Umbilical cord (tissue), 2 donors: ENCODE data around the gene POU2F3. TPM values are rescaled to one million over a fixed set of nuclear protein-coding genes. Genes with fewer than 3 reads are reported as not detected.

Experiments used
- DNase-seq: peaks from one replicate; pipeline ENCODE4 v3.0.0-alpha.2; 2015; ENCODE audit warnings: low spot score
- total RNA-seq: library from RNA; depleted of rRNA; stranded (reverse); fragments of >200 nt; gene quantifications from one replicate; pipeline ENCODE4 v1.2.3, GENCODE V29; 2014; ENCODE audit warnings: low replicate concordance; ENCODE audit not compliant: insufficient read depth

The POU2F3 gene
- total RNA-seq, 1 donor from 2014 or later: 3.1 TPM

DNA sequence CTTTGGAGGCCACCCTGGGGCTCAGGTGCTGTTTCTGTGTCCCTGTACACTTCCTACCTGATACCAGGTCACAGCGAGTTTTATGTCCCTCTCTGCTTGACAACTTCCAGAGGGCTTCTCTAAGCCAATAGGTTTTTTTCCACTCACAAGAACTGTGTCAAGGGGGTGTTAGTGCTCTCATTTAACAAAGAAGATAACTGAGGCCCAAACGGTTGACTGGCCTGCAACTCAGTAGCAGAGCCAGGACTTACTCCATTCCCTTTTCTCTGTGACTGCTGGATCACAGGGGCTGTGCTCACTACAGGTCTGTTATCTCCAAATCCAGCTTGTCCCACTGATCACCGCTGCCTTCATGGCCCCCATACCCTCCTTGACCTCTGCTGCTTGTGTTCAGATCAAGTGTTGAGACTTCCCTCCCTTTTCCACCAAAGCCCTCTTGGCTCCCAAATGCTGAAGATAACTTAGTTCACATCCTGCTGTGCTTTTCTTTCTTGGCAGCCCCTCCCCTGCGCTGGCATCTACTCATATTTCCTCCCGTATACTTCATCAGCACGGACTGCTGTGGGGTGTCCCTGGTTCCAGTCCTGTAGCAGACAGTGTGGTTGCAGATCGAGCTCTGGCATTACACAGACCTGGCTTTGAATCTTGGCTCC, 41.3 kb downstream of the POU2F3 start:
- DNase-seq: no peak

DNA sequence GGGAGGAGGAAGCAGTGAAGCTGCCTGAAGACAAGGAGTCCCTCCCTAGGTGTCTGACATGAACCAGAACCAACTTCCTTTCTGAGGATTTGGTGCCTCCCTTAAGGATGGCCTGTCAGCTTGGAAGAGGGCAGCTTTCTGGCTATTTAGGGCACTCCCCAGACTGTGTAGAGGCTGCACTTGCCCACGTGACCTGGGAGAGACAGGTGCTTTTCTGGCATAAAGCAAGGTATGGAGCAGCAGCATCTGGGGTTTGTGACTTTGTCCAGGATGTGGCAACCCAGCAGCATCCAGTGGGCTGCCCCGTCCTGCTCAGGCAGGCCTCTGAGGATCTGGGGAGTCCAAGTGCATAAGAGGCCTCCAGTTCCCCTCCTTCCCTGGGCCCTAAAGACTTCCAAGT, 43.2 kb downstream of the POU2F3 start:
- no peak for DNase-seq

DNA sequence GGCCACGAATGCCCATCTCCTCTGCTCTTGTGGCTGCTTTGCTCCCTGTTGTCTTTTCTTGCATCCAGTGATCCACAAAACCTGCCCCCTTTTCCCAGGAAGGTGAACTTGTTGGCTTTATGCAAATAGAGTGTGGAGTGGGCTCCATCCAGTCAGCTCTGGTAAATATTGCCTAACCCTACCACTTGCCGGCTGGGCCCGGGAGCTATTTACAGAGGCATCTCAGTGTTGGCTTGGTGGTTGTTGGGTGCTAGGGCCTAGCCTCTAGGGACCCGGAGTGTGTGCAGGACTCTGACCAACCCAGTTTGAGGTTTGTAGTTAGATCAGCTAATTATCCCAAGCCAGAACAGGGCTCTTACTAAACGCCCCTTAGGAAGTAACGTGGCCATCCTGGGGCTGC, 44.3 kb downstream of the POU2F3 start:
- no peak for DNase-seq

DNA sequence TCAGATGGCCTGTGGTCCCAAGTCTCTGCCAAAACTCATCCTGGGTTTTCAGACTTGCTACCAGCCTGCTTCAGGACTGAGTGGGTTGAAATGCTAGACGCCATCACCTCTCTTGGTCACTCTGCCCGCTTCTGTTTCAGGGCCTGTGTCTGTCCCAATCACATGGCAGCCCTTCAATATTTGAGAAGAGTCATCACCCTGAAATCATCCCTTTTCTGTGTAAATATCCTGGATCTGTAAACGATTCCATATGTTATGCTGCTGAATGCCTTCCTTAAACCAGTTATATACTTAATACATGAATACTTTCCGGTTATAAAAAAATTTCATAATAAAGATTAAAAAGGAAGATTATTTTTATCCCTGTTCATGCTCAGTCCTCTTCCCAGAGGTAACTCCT, 45.3 kb downstream of the POU2F3 start:
- DNase-seq: no peak

DNA sequence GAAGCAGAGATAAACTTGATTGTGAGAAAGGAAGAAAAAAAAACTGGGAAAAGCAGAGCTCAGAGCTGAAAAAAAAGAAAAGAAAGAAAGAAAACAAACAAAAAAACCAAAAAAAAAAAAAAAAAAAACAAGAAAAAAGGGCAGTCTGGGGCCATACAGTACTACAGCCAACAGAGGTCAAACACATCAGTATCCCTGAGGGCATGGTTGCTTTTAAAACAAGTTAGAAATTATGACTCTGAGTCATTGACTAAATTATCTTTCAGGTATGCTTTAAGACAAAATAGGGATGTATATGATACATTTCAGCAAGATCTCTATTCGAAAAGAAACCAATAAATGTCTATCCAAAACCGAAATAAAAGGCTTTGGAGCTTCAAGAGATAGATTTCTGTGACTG, 48.1 kb downstream of the POU2F3 start:
- DNase-seq: no peak

DNA sequence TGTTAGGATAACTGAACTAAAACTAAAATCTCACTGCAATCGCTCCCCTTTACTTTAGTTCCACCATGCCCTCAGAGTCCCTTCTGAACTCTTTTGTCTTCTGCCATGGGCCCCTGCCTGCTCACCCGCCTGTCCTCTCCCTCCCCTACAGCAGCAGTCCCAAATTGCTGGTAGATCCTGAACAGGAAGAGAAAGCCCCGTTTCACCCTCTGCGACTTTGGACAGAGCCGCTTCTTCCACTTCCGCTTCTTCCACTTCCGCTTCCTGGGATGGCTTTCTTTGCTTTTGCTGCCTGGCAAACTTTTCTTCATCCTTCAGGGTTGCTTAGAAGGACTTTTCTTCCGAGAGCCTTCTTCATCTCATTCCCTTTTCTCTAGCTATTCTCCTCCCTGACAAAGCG, 49.5 kb downstream of the POU2F3 start:
- DNase-seq: no peak

DNA sequence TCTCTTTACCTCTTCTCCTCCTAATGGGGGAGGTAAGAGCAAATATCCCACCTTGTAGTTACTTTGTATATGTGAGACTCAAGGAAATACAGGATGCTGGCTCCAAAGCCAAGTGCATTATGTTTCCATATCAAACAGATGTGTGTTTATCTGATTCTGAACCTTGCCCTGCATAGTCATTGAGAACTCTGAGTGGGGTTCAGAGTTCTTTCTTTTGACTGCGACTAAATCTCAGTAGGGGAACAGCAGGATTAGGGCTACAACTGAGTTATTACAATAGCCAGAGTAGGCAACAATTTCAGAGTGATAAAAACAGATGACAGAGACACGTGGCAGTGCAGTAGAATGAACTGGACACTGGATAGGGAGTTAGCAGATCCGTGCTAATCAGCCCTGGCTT, 51.0 kb downstream of the POU2F3 start:
- no peak for DNase-seq

DNA sequence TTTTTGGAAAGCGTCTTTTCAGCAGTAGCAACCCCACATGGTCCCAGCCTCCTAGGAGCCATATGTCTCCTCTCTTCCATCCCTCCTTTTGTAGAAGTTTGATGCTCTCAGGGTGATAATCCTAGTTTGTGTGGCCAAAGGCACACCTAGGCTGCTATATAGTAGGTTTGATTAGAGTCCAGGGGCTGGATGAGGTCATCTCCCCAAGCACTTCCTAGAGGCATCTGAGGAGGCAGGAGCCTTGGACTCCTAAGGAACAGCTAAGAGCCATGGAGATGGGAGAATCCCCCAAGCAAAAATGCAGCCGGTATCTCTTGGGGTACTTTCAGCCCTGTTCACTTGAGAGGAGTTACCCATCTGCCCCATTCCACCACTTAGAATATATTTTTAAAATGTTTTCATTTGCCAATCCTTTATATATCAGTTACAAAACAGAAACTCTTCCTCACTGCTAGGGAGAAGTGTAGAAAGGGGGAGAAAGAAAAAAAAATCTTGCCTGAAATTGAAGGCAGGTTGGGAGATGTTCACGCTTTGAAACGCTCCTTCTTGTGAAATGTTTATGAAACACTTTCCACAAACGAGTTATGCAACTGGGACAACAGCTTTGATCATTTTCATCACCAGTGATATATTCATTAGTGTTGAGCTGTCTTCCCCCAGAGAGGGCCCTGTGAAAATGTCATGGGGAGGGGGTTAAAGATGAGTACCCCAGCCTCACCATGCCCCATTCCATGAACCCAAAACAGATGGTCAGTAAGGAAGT, 53.3 kb downstream of the POU2F3 start:
- DNase-seq: peak; percentile 14

DNA sequence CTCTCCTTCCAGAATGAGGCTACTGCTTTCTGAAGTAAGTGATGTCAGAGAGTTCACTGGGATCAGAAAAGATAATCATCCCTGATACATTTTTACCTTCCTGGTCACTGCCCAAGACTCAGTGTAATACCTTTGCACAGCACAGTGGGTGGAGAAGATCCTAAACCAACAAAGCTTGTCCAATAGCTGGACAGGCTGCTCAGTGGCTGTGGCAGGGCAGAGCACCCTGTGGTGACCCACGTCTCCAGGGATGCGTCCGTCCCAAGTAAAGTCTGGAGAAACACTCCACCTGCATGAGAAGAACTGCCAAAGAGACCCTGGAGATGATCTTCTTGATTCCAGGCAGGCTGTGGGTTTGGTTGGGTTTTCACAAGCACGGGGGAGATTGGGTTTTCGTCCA, 54.2 kb downstream of the POU2F3 start:
- DNase-seq: no peak

DNA sequence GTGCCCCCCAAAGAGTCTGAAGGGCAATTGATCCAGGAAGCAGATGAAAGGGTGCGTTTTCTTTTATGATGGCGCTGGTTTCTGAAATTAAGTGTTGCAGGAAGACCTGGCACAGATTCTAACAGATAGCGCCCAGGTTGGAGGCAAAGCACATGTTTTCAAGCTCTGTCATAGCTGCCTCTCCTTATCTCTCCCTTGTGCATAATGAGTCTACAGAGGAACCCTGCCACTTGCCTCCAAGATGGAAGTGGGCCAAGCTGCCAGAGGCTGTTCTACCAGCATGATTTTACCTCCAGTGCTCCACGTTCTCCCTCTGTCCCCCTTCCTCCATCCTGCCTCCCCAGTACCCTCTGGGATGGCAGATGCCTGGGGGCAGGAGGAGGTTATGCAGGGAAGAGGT, 55.2 kb downstream of the POU2F3 start:
- DNase-seq: no peak

DNA sequence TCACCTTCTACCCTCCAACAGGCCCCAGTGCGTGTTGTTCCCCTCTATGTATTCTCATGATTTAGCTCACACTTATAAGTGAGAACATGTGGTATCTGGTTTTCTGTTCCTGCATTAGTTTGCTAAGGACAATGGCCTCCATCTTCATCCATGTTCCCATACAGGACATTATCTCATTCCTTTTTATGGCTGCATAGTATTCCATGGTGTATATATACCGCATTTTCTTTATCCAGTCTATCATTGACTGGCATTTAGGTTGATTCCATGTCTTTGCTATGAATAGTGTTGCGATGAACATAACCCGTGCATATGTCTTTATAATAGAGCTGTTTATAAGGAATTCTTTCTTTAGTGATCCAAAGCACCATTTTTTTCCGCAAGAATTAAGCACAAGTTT, 56.6 kb downstream of the POU2F3 start:
- no peak for DNase-seq

DNA sequence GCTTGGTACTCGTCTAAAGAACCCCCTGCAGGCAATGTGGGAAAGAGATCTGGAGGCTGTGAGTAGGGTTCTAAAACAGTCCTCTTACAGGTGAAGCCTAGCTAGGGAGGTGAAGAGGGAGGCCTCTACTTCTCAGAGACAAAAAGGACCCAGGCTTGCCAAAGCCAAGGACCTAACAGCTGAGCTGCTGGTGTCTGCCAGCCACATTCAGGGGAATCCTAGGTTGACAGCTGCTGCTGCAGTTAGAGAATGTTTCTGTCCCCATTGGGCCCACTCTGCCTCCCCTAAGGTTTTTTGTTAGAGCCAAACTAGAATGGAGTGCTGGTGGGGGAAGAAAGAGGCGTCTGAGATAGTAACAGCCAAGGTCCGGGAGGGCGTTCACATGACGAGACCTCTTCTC, 58.5 kb downstream of the POU2F3 start:
- DNase-seq: no peak

DNA sequence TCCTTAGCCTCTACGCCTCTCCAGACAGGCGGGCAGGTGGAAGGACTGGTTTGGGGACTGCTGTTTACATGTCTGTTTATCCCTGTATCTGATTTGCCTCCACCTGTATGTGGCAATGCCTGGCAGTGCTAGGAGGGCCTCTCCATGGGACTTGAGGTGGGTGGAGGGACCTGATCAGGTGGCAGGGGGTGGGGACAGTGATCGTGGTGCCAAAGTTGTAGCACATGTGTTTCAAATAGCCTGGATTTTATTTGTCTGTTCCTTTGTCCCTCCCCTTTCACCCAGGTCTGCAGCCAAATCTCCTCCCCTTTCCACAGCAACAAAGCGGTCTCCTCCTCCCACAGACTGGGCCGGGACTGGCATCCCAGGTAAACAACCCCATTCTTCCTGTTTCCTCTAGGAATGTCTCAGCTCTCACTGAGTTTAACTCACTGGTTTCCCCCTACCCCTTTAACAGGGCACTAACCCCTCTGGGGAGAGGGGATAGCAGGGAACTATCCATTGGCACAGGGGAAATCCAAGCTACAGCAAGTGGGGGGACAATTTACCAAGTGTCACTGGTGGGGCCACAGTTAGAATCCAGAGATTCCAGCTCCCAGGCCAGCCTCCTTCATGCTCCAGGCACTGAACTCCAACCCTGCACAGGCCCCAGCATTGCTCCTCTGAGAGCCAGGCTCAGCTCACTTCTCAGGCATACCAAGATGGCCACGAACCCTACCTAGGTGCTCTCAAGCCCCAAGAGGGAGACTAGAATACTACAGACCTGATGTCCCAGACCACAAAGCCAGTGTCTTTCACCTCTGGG, 62.3 kb downstream of the POU2F3 start:
- DNase-seq: peak; percentile 23

DNA sequence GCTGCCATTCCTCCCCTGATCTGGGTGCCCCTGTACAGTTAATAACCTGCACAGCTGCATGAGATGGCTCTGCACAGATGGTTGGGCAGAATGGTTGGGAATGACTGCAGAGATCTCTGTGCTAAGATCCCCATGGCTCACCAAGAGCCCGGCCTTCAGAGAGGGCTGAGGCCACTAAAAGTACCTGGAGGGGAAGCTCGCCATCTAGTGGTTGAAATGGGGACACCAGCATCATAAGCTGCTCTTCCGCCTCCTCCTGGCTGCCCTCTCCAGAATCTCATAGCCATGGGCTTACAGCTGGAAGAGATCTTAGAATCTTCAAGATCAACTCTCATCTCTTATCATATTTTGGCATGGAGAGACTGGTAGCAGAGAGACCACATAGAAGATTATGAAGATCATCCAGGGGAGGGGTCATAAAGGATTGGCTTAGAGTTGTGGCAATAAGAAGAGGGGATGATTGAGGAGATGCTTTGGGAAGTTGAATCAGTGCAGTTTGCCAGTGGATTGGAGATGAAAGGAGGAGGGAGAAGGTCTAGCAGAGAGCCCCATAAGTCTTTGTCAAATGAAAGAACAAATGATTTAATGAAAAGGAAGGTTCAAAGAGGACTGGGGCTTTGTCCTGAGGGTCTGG, 63.2 kb downstream of the POU2F3 start:
- DNase-seq: peak; percentile 34

DNA sequence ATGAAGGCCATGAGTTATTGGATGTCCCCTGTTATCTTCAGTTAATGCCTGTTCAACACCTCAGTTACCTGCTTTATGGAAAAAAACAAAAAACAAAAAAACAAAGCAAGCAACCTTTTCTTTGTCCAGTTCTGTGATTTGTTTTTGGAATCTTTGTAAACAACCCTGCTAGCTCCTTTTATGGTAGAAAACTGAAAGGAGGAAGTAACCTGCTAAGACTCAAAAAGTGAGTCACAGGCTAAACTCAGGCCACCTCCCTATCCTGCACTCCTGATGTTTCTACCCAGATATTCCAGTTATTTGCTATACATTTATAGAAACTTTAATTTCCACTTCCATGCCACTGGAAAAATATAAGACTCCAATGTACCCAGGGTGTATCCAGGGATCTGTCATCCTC, 64.6 kb downstream of the POU2F3 start:
- peak; percentile 18 for DNase-seq

DNA sequence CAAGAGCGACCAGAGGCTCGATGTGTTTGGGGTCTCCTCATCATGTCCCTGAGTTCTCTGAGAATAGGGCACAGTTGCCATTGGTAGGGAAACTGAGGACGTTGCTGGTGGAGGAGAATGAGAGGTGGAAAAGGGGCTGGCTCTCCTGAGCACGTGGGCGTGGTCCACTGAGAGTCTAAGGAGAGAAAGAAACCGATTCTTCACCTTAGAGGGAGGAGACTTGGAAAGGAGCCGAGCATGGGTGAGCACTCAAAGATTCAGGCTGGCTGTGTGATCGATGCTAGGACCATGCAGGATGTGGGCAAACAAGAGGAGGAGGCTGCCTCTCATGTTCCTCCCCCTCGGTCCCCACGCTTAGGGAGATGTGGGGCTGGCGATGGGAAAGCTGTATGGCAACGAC, 65.3 kb downstream of the POU2F3 start:
- DNase-seq: no peak

DNA sequence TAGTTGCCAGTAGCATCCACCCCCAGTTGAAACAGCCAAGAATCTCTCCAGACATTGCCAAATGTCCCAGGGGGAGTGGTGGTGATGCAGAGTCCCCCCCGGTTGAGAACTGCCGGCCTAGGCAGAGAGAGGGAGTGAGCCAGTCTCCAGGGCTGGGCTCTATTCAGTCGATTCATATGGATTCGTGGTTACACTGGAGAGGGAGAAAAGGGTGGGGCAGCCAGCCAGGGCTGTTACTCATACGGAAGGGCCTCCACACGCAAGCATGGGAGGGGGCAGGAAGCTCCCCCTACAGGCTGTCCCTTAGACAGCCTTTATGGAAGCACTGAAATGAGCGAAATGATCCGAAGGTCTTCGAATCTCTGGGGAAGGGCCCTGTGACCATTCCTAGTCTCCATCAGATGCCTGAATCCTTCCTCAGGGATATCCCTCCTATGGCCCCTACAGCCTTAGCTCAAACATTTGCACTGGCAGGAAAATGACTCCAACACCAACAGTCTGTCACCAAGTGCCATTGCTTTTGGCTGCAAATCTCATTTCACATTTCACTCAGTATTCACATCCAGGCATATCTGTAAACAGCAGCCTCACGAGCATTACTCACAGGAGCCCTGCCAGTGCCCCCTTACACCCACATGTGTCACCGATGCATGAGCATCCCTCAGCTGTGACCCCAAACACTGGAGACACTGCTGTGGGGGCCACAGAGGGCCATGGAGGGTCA, 66.7 kb downstream of the POU2F3 start:
- peak; percentile 80 for DNase-seq

DNA sequence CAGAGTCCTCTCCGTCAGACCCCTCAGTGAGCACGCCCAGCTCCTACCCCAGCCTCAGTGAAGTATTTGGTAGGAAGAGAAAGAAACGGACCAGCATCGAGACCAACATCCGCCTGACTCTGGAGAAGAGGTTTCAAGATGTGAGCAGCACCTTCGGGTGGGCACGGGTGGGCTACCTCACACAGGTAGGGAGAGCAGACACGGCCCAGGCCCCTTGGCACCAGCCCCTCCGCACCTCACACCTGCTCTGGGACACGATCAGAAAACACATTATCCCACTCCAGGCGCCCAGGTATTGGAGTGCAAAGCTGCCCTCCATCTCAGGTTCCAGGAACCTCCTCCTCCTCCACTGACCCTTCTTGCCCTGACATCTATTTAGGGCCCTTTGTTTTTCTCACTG, 67.5 kb downstream of the POU2F3 start:
- no peak for DNase-seq

DNA sequence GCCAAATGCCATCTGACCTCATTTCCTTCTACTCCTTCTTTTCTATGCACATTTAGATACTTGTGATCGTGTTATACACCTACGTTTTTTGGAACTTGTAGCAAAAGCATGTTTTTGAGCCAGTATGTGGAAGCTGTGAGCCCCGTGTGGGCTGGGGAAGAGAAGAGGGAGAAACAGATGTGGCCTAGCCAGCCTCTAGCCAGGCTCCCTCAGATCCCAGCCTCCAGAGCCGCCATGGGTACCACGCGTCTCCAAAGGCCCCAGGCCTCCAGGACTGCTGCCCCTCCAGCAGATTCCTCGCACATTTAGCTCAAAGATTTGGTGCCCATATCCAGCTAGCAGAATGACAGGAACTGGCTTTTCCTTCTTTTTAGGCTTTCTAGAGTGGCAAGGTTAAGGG, 68.1 kb downstream of the POU2F3 start:
- no peak for DNase-seq

DNA sequence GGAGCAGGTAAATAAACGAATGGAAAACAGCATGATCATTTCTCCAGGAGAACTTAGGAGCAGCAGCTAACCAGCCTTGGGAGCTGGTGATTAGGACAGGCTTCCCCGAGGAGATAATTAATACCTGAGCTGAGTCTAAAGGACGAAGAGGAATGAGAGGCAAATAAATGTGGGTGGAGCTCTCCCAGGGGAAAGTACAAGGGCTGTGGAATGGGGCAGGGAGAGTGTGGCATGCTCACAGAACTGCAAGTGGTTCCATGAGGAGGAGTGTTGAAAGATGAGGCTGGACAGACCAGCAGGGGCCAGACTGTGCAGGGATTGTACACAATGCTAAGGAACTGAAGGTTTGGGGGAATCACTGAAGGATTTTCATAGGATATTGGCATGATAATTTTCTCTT, 70.9 kb downstream of the POU2F3 start:
- no peak for DNase-seq

DNA sequence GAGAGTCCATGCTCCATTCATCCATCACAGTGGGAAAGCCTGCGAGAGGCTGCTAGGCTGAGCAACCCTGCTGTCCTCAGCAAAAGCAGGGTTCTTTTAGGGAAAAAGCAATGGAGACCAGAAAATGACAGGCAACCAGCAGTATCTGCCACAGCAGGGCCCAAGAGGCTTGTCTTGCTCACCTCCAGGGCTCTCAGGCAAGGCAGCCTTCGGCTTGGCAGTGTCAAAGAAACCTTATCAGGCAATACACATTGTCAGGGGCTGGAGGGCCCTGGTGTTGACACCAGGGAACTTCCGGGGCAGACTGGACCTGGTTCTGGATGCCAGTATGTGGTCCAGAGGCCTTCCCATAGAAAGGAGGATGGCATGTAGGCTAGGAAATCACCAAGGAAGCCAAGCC, 74.9 kb downstream of the POU2F3 start:
- no peak for DNase-seq
